PC-9 (cell line): ENCODE results near the gene LDAH.

Experiments used
- EZH2 ChIP-seq: fragments of 200-600 bp; sonication (generic); IDR thresholded peaks from 2 replicates; pipeline ENCODE4 v1.8.0; 2017; ENCODE audit warnings: antibody characterized with exemption, low read depth
- TF ChIP-seq, protein P1 (sequence below): fragments of 200-600 bp; sonication (generic); conservative IDR thresholded peaks from 2 replicates; pipeline ENCODE4 v1.6.1; 2017; ENCODE audit warnings: mixed run types, antibody characterized with exemption, mild to moderate bottlenecking, moderate library complexity

DNA sequence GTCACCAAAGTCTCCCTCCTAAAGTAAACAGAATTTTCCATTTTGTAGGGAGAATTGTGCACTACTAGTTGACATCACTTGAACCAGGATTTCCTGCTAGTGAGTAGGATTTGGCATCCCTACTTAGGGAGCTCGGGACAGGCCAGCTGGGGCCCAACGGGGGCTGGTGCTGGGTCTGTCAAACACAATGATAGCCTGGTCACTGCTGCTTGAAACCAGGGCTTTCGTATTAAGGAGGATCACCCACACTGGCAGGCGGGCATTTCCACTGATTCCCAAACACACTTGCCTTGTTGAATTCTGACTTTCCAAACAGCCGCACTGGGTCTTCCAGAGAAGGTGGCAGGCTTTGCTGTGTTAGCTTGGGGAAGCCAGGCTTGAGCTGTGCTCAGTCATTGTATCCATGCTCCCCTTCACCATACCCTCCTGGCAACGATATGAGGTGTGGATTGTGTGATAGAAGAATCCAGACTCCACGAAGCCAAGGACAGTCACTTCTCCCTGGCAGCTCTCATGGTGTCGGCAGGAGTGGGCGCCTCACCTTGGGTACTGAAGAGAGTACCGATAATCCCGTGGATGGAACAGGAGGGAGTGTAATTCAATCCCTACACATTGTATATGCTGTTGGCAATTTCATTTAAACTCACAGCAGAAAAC, 148.5 kb downstream of the LDAH start:
- TF ChIP-seq, protein P1, sequence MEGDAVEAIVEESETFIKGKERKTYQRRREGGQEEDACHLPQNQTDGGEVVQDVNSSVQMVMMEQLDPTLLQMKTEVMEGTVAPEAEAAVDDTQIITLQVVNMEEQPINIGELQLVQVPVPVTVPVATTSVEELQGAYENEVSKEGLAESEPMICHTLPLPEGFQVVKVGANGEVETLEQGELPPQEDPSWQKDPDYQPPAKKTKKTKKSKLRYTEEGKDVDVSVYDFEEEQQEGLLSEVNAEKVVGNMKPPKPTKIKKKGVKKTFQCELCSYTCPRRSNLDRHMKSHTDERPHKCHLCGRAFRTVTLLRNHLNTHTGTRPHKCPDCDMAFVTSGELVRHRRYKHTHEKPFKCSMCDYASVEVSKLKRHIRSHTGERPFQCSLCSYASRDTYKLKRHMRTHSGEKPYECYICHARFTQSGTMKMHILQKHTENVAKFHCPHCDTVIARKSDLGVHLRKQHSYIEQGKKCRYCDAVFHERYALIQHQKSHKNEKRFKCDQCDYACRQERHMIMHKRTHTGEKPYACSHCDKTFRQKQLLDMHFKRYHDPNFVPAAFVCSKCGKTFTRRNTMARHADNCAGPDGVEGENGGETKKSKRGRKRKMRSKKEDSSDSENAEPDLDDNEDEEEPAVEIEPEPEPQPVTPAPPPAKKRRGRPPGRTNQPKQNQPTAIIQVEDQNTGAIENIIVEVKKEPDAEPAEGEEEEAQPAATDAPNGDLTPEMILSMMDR: no peak
- TF ChIP-seq EZH2: no peak
